H1 (cell line): ENCODE results near the gene UMAD1. TPM values are rescaled to one million over a fixed set of nuclear protein-coding genes. Genes with fewer than 3 reads are reported as not detected.

Source experiments
- CTCF ChIA-PET: fragments of 300-600 bp; sonication (Branson Sonifier 250); formaldehyde crosslinking; loops from one replicate; lab custom pipeline; 2021; ENCODE audit not compliant: partially characterized antibody; lab: Charles Lee
- POLR2A ChIA-PET: fragments of 300-600 bp; sonication (Branson Sonifier 250); formaldehyde crosslinking; loops from one replicate; lab custom pipeline; 2021; ENCODE audit warnings: inconsistent platforms; ENCODE audit not compliant: partially characterized antibody; lab: Charles Lee
- DNase-seq, 2 experiments: peaks; one replicate each; pipeline versions ENCODE4 v3.0.0 to v3.0.0-alpha.2; 2010 to 2022; ENCODE audit warnings: low spot score in 2 of 2, low read depth in 1 of 2, mixed read lengths in 1 of 2
- FAIRE-seq: peaks from 2 replicates; lab custom pipeline; 2011; peaks lifted over from hg19 to GRCh38; lab: Jason Lieb, UNC
- H2AFZ ChIP-seq: 2 replicates; pipeline ENCODE4 v1.8.1; 2012; ENCODE audit warnings: low read length, inconsistent platforms
- H2AK5ac ChIP-seq: 2 replicates; pipeline ENCODE4 v1.6.1; 2013; ENCODE audit warnings: low read depth, low read length
- H2BK120ac ChIP-seq: replicated peaks from 2 replicates; pipeline ENCODE3; 2013; ENCODE audit warnings: low read depth, low read length, inconsistent platforms
- H2BK12ac ChIP-seq: 2 replicates; pipeline ENCODE4 v1.6.1; 2013; ENCODE audit warnings: low read depth, low read length
- H2BK15ac ChIP-seq: 2 replicates; pipeline ENCODE4 v1.6.1; 2013; ENCODE audit warnings: low read length
- H2BK20ac ChIP-seq: 2 replicates; pipeline ENCODE4 v1.6.1; 2013; ENCODE audit warnings: low read length
- H2BK5ac ChIP-seq: 2 replicates; pipeline ENCODE4 v1.6.1; 2013; ENCODE audit warnings: low read depth, low read length
- H3K14ac ChIP-seq: 2 replicates; pipeline ENCODE4 v1.6.1; 2013; ENCODE audit warnings: inconsistent platforms; ENCODE audit not compliant: insufficient read length
- H3K18ac ChIP-seq: 2 replicates; pipeline ENCODE4 v1.6.1; 2013; ENCODE audit warnings: low read length; ENCODE audit errors: extremely low read depth
- H3K23ac ChIP-seq: 2 replicates; pipeline ENCODE4 v1.6.1; 2013; ENCODE audit warnings: inconsistent platforms; ENCODE audit not compliant: insufficient read length
- H3K23me2 ChIP-seq: 2 replicates; pipeline ENCODE4 v1.6.1; 2013; ENCODE audit warnings: low read depth, low read length
- H3K27ac ChIP-seq: 2 replicates; pipeline ENCODE4 v1.6.1; 2011; ENCODE audit warnings: low read depth, low read length, inconsistent platforms
- H3K27me3 ChIP-seq, 4 experiments: replicated peaks in 1 of 4; 1 replicate in 1 of 4; 2 replicates in 3 of 4; pipeline versions ENCODE4 v1.6.1 to v1.8.1; 2011 to 2013; ENCODE audit warnings: low read length in 3 of 4, mild to moderate bottlenecking in 3 of 4, inconsistent platforms in 2 of 4, mixed read lengths in 2 of 4, moderate library complexity in 1 of 4; ENCODE audit not compliant: control insufficient read depth in 3 of 4, insufficient read depth in 3 of 4; ENCODE audit errors: extremely low read depth in 1 of 4
- H3K36me3 ChIP-seq, 4 experiments: 2 replicates each; pipeline versions ENCODE4 v1.6.1 to v1.8.1; 2011 to 2013; ENCODE audit warnings: mild to moderate bottlenecking in 4 of 4, low read length in 3 of 4, moderate library complexity in 2 of 4, control low read depth in 1 of 4, inconsistent platforms in 1 of 4; ENCODE audit not compliant: insufficient read depth in 4 of 4, control insufficient read depth in 2 of 4
- H3K4ac ChIP-seq: replicated peaks from 2 replicates; pipeline ENCODE3; 2013; ENCODE audit warnings: low read length, low read depth, mixed read lengths, inconsistent platforms; ENCODE audit not compliant: insufficient read length
- H3K4me1 ChIP-seq, 4 experiments: replicated peaks in 1 of 4; 1 replicate in 1 of 4; 2 replicates in 3 of 4; pipeline versions ENCODE4 v1.6.1 to v1.8.1; 2011 to 2013; ENCODE audit warnings: low read length in 3 of 4, inconsistent platforms in 2 of 4, mixed read lengths in 1 of 4; ENCODE audit not compliant: insufficient read depth in 4 of 4, control insufficient read depth in 3 of 4
- H3K4me2 ChIP-seq, 2 experiments: 2 replicates each; pipeline versions ENCODE4 v1.6.1 to v1.8.1; 2011 to 2013; ENCODE audit warnings: low read depth in 2 of 2, low read length in 2 of 2, control low read depth in 1 of 2, inconsistent platforms in 1 of 2, mild to moderate bottlenecking in 1 of 2; ENCODE audit not compliant: insufficient read depth in 1 of 2
- H3K4me3 ChIP-seq, 4 experiments: fragments of 200-600, 300-600 bp in 1 of 4; sonication (generic), shearing (Covaris generic), sonication (Bioruptor Twin) in 1 of 4; 2 replicates each; pipeline versions ENCODE4 v1.5.1 to v1.8.1; 2011 to 2016; ENCODE audit warnings: low read length in 4 of 4, low read depth in 3 of 4, control low read depth in 2 of 4, inconsistent platforms in 2 of 4, mild to moderate bottlenecking in 2 of 4, mixed read lengths in 1 of 4, moderate library complexity in 1 of 4; ENCODE audit not compliant: insufficient read depth in 2 of 4; ENCODE audit errors: extremely low read depth in 1 of 4
- H3K56ac ChIP-seq: replicated peaks from 2 replicates; pipeline ENCODE3; 2013; ENCODE audit warnings: low read depth, mild to moderate bottlenecking, mixed read lengths, low read length, inconsistent platforms; ENCODE audit not compliant: insufficient read length
- H3K79me1 ChIP-seq: 2 replicates; pipeline ENCODE4 v1.6.1; 2013; ENCODE audit warnings: low read depth, low read length, control low read depth
- H3K79me2 ChIP-seq, 2 experiments: 2 replicates each; pipeline versions ENCODE4 v1.6.1 to v1.8.1; 2012 to 2013; ENCODE audit warnings: low read length in 2 of 2, mild to moderate bottlenecking in 2 of 2, inconsistent platforms in 1 of 2; ENCODE audit not compliant: insufficient read depth in 2 of 2, control insufficient read depth in 1 of 2
- H3K9ac ChIP-seq, 4 experiments: replicated peaks in 1 of 4; 1 replicate in 1 of 4; 2 replicates in 3 of 4; pipeline versions ENCODE4 v1.6.1 to v1.8.1; 2011 to 2013; ENCODE audit warnings: low read depth in 3 of 4, low read length in 3 of 4, control low read depth in 2 of 4, mild to moderate bottlenecking in 2 of 4, moderate library complexity in 2 of 4, inconsistent platforms in 1 of 4; ENCODE audit errors: extremely low read depth in 1 of 4
- H3K9me3 ChIP-seq, 2 experiments: 2 replicates each; pipeline versions ENCODE4 v1.6.1 to v1.8.1; 2012 to 2013; ENCODE audit warnings: mild to moderate bottlenecking in 2 of 2, moderate library complexity in 2 of 2, control low read depth in 1 of 2, inconsistent platforms in 1 of 2, low read depth in 1 of 2, low read length in 1 of 2, mixed read lengths in 1 of 2; ENCODE audit not compliant: insufficient read depth in 2 of 2
- H4K20me1 ChIP-seq, 2 experiments: replicated peaks in 1 of 2; 2 replicates each; pipeline versions ENCODE3 to v1.8.1; 2011 to 2013; ENCODE audit warnings: inconsistent platforms in 2 of 2, low read length in 2 of 2, mild to moderate bottlenecking in 1 of 2; ENCODE audit not compliant: insufficient read depth in 2 of 2, control insufficient read depth in 1 of 2
- H4K5ac ChIP-seq: 2 replicates; pipeline ENCODE4 v1.6.1; 2013; ENCODE audit warnings: low read length, low read depth, mixed read lengths, inconsistent platforms; ENCODE audit not compliant: insufficient read length
- H4K8ac ChIP-seq: 2 replicates; pipeline ENCODE4 v1.8.0; 2013; ENCODE audit warnings: mild to moderate bottlenecking, moderate library complexity, low read length, inconsistent platforms; ENCODE audit not compliant: insufficient read depth; ENCODE audit errors: extremely low read depth
- H4K91ac ChIP-seq: replicated peaks from 2 replicates; pipeline ENCODE3; 2013; ENCODE audit warnings: low read length, mixed read lengths, inconsistent platforms; ENCODE audit not compliant: insufficient read length
- EZH2 ChIP-seq: fragments of 200-600 bp; sonication (generic); IDR thresholded peaks from 2 replicates; pipeline ENCODE4 v1.7.1; 2012; ENCODE audit warnings: low read depth, mild to moderate bottlenecking, moderate library complexity, low read length, inconsistent platforms; ENCODE audit not compliant: severe bottlenecking
- GTF2F1 ChIP-seq: IDR thresholded peaks from 2 replicates; pipeline ENCODE4 v1.6.1; 2012; ENCODE audit warnings: low read depth, low read length, improper control_type of control experiment, borderline replicate concordance
- JUND ChIP-seq: IDR thresholded peaks from 2 replicates; pipeline ENCODE4 v1.6.1; 2011; ENCODE audit warnings: mild to moderate bottlenecking, improper control_type of control experiment, low read length
- PHF8 ChIP-seq: fragments of 200-600 bp; sonication (generic); conservative IDR thresholded peaks from 2 replicates; pipeline ENCODE4 v1.7.1; 2012; ENCODE audit warnings: low read depth, mild to moderate bottlenecking, inconsistent platforms, low read length, moderate library complexity
- SIX5 ChIP-seq: IDR thresholded peaks from 2 replicates; pipeline ENCODE4 v1.6.1; 2011; ENCODE audit warnings: mild to moderate bottlenecking, low read depth, low read length
- SUZ12 ChIP-seq: fragments of 200-600 bp; sonication (generic); IDR thresholded peaks from 2 replicates; pipeline ENCODE4 v1.6.1; 2012; ENCODE audit warnings: mild to moderate bottlenecking, inconsistent platforms, low read length, moderate library complexity, mixed read lengths
- TAF1 ChIP-seq: IDR thresholded peaks from 2 replicates; pipeline ENCODE4 v1.6.1; 2011; ENCODE audit warnings: mild to moderate bottlenecking, low read depth, low read length
- TCF12 ChIP-seq: IDR thresholded peaks from 2 replicates; pipeline ENCODE4 v1.6.1; 2011; ENCODE audit warnings: low read depth, mild to moderate bottlenecking, low read length
- WGBS, 2 experiments: shearing (Covaris generic) in 1 of 2; methylation state at CpG; one replicate each; pipeline versions ENCODE4 v1.1.6 to v1.1.7; 2013 to 2015; ENCODE audit warnings: low lambda C conversion rate in 2 of 2, mixed read lengths in 2 of 2, inconsistent platforms in 1 of 2, low coverage in 1 of 2, missing lambda C conversion rate in 1 of 2; ENCODE audit not compliant: insufficient replicate concordance in 2 of 2, insufficient coverage in 1 of 2, insufficient read length in 1 of 2; ENCODE audit errors: extremely low coverage in 1 of 2, missing lambda C conversion rate in 1 of 2; 5-methylcytosine and 5-hydroxymethylcytosine counted together
- polyA plus RNA-seq, 7 experiments: library from polyadenylated mRNA; depleted of rRNA in 3 of 7; stranded (reverse) in 5 of 7; unstranded in 2 of 7; fragments of >200 nt in 5 of 7; fragments of 200-250 nt in 2 of 7; gene quantifications; 1 replicate in 5 of 7; 2 replicates in 1 of 7; 4 replicates in 1 of 7; pipeline versions ENCODE4 v1.2.1 to v1.2.3, GENCODE V29; 2011 to 2013; ENCODE audit warnings: missing spikeins in 2 of 7, mixed read lengths in 2 of 7
- total RNA-seq: library from RNA; stranded (reverse); fragmentation: NEBNext Ultra II Directional; extraction: Animal tissue kit (Norgen Biotek cat#: 25700); gene quantifications from 2 replicates; pipeline ENCODE4 v1.2.1, GENCODE V29; 2021

Gene UMAD1
- total and polyA plus RNA-seq, 2 of the 8 experiments (the other 6 are each of a cell fraction or from before 2014, with no cell fraction given), result 10.4 to 12.3 TPM

DNA sequence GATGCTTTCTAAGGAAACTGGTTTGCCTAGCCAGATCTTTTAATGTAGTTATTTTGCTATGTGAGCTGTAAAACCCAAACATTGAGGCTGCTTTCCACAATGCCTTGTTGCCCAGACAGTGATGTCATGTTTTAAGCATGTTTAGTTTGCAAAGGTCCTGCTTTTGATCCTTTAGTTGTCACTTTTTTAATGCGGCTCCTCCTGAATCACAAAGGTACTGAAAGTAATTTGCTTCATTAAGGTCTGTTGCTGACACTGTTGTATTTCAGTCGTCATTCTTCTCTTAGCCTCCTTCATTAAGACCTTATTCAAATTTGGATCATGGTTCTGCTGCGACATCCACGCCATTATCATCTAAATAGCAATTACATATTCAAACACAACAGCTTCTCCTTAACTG lies 67.3 kb downstream of the UMAD1 start:
- Histone ChIP-seq H3K4me2 (peak overlapping the region; percentile 38; a peak in 3 of 4 replicates), H3K4me3 (peak overlapping the region in 1 of 4 experiments; percentile 32; a peak in 1 of 8 replicates), H3K9ac (no peak overlapping the region), H3K79me1 (no peaks in the 10 kb centered on the region), H3K14ac (no peak overlapping the region), H4K20me1 (no peaks in the 10 kb centered on the region), H4K8ac (no peak overlapping the region), H3K4ac (no peak overlapping the region), H2AFZ (no peak overlapping the region), H2BK5ac (no peak overlapping the region), H3K79me2 (no peaks in the 10 kb centered on the region), H3K23ac (no peak overlapping the region), H4K5ac (no peak overlapping the region), H4K91ac (no peak overlapping the region), H2BK120ac (no peak overlapping the region), H2AK5ac (no peak overlapping the region), H2BK15ac (no peak overlapping the region), H3K36me3 (no peaks in the 10 kb centered on the region), H2BK12ac (no peak overlapping the region), H3K23me2 (no peaks in the 10 kb centered on the region), H3K27me3 (no peaks in the 10 kb centered on the region), H2BK20ac (no peak overlapping the region), H3K56ac (no peak overlapping the region), H3K9me3 (no peaks in the 10 kb centered on the region), H3K4me1 (peaks cover 0 to 19% (median 2%) of the 10 kb centered on the region in 4 experiments; a peak in 3 of 7 replicates), H3K27ac (no peak overlapping the region), H3K18ac (no peak overlapping the region)
- TF ChIP-seq PHF8 (no peak), GTF2F1 (no peak), EZH2 (no peak), JUND (0 out of 2 replicates have a peak, but pooled peaks have one; percentile 8), TCF12 (no peak), SIX5 (no peak), SUZ12 (no peak), TAF1 (no peak)
- CTCF ChIA-PET, result interaction anchor here (1.0 kb wide), 1 partner anchor 56 kb away, joined by 3 read pairs; no protein-coding TSS in a partner anchor
- WGBS, 2 experiments, result 13% methylated on average over 4 of the region's 4 CpGs; no CpG with 5 or more reads in 1 of the 2 experiments
- FAIRE-seq, result peak; percentile 62
- peak in 1 of 2 experiments; percentile 13 for DNase-seq
- POLR2A ChIA-PET, result no interaction called here
